ENCODE data around the gene MARK3. TPM values are rescaled to one million over a fixed set of nuclear protein-coding genes. Genes with fewer than 3 reads are reported as not detected.

MARK3 gene
- total RNA-seq, 1 experiment from 2014 or later: 72.5 TPM

DNA sequence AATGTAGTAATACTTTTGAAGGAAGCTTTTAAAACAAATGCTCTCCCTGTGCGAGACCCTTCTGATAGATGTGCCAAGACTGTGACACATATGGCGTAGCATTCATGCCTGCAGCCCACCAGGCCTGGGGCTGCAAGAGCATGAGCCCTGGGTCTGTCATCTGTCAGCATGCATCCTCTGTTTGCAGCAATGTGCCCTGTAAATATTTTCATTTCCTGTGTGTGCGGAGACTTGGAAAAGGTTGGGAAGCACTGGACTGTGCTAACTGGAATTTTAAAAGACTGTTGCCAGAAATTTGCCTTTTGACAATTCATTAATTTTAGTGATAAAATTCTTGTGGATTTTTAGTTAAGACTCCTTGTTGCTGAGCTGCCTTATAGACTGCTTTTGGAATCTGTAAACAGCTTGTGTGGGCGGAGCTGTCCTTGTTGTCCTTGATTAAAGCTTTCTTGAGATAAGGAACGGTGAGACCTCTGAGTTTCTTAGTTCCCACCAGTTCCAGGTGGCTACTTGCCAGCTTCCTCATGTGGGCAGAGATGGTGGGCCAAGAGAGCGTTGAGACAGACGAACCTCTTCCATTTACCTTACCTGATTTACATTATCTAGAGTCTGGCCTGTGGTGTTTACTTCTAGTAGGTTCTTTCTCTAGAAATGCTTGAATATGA, 23.4 kb downstream of the MARK3 start:
- Histone ChIP-seq H3K9me2 (ENCODE audit: insufficient read depth) (no peaks in the 10 kb centered on the region), H3K4me3 (replicated peaks in 1 of 2; ENCODE audit: low read depth in 1 of 2, low read length in 2 of 2) (no peak overlapping the region), H2AFZ (ENCODE audit: low read depth, low read length, poor library complexity, severe bottlenecking) (no peak overlapping the region), H4K20me1 (ENCODE audit: insufficient read depth) (peaks cover 13% of the 10 kb centered on the region; the same call in 1 of the 2 replicates), H3K79me2 (ENCODE audit: insufficient read depth, low read length) (peaks cover 74% of the 10 kb centered on the region), H3K4me2 (ENCODE audit: low read length) (no peak overlapping the region), H3K27ac (ENCODE audit: low read depth, low read length) (no peak overlapping the region), H3K36me3 (ENCODE audit: control insufficient read depth in 1 of 2, insufficient read depth in 2 of 2, low read length in 2 of 2) (peaks cover 8 to 9% of the 10 kb centered on the region in 2 experiments; a peak in 3 of 4 replicates), H3K27me3 (ENCODE audit: insufficient read depth, low read length) (no peaks in the 10 kb centered on the region), H3K9me3 (ENCODE audit: control insufficient read depth in 1 of 2, insufficient read depth in 1 of 2, low read depth in 1 of 2, low read length in 2 of 2) (no peaks in the 10 kb centered on the region), H3K4me1 (ENCODE audit: control insufficient read depth in 1 of 2, insufficient read depth in 2 of 2, low read length in 2 of 2) (no peaks in the 10 kb centered on the region), H3K9ac (ENCODE audit: low read length) (no peak overlapping the region)
- POLR2A ChIA-PET: no interaction called here
- ATAC-seq (no peak), DNase-seq (ENCODE audit: low read depth, low spot score) (no peak)
- no TSS peak for BruUV-seq (replicated peaks)
- RAD21 ChIA-PET (ENCODE audit: low non-redundant PET in 1 of 2, low total read pairs in 2 of 2, uncharacterized antibody in 2 of 2, unreplicated experiment in 2 of 2): no interaction called here
- TF ChIP-seq, protein P1, sequence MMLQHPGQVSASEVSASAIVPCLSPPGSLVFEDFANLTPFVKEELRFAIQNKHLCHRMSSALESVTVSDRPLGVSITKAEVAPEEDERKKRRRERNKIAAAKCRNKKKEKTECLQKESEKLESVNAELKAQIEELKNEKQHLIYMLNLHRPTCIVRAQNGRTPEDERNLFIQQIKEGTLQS (IDR thresholded peaks at IDR 0.05): no peak
- no peak for TF ChIP-seq EGR1 (IDR thresholded peaks at IDR 0.05; ENCODE audit: low read depth)
- CTCF ChIA-PET: interaction anchor here (1.5 kb wide), 1 partner anchor 16 kb away, joined by 5 read pairs; no protein-coding TSS in a partner anchor
- intact Hi-C loops (cut with micrococcal nuclease): no loop called here

GRCh38 chr14:103416916-103417315, 31.7 kb downstream of the MARK3 start:
- H4K20me1 ChIP-seq (ENCODE audit: insufficient read depth): no peaks in the 10 kb centered on the region; the same call in 1 of the 2 replicates
- DNase-seq (ENCODE audit: low read depth, low spot score) (no peak), ATAC-seq (0 out of 2 replicates have a peak, but pooled peaks have one; percentile 17)
- no peaks in the 10 kb centered on the region for H3K9me3 ChIP-seq (ENCODE audit: control insufficient read depth in 1 of 2, insufficient read depth in 1 of 2, low read depth in 1 of 2, low read length in 2 of 2)
- RAD21 ChIA-PET (ENCODE audit: low non-redundant PET in 1 of 2, low total read pairs in 2 of 2, uncharacterized antibody in 2 of 2, unreplicated experiment in 2 of 2): no interaction called here
- BruUV-seq (replicated peaks): no TSS peak
- intact Hi-C loops (cut with micrococcal nuclease): no loop called here
- H3K4me3 ChIP-seq (replicated peaks in 1 of 2; ENCODE audit: low read depth in 1 of 2, low read length in 2 of 2): no peak overlapping the region
- peak overlapping the region; percentile 37; the same call in 1 of the 2 replicates for H3K4me2 ChIP-seq (ENCODE audit: low read length)
- POLR2A ChIA-PET: interaction anchor here (1.1 kb wide), 1 partner anchor 83 kb away, joined by 3 read pairs; the partner anchor contains the start of gene EIF5
- CTCF ChIA-PET: no interaction called here
- H2AFZ ChIP-seq (ENCODE audit: low read depth, low read length, poor library complexity, severe bottlenecking): no peak overlapping the region
- TF ChIP-seq POLR2AphosphoS5 (IDR thresholded peaks at IDR 0.05; ENCODE audit: low read depth, low read length) (no peak), SIN3A (IDR thresholded peaks at IDR 0.05; ENCODE audit: low read depth) (no peak), JUND (IDR thresholded peaks at IDR 0.05) (no peak), ZFX (IDR thresholded peaks at IDR 0.05) (no peak)
- no peak overlapping the region for H3K9ac ChIP-seq (ENCODE audit: low read length)
- H3K27ac ChIP-seq (ENCODE audit: low read depth, low read length): no peak overlapping the region
- H3K27me3 ChIP-seq (ENCODE audit: insufficient read depth, low read length): no peaks in the 10 kb centered on the region
- no peaks in the 10 kb centered on the region for H3K9me2 ChIP-seq (ENCODE audit: insufficient read depth)
- peaks cover 80% of the 10 kb centered on the region for H3K79me2 ChIP-seq (ENCODE audit: insufficient read depth, low read length)
- H3K36me3 ChIP-seq (ENCODE audit: control insufficient read depth in 1 of 2, insufficient read depth in 2 of 2, low read length in 2 of 2): peaks cover 0 to 9% of the 10 kb centered on the region in 2 experiments; a peak in 2 of 4 replicates
- H3K4me1 ChIP-seq (ENCODE audit: control insufficient read depth in 1 of 2, insufficient read depth in 2 of 2, low read length in 2 of 2): peaks cover 20 to 25% of the 10 kb centered on the region in 2 experiments
